NCI-H1436 treated with DMSO at 0.1 percent for 48 hours (cell line): ENCODE measurements around the gene SPIRE1.
"Not testable (repeated sequence)": the region's sequence is repeated elsewhere in the genome, so short reads cannot be mapped to it uniquely, and the experiment has no call there.

Source experiments
- DNase-seq: peaks from one replicate; lab custom pipeline; 2025; lab: John Stamatoyannopoulos, UW

SPIRE1 gene

GRCh38 chr18:12645751-12646203, 12.1 kb downstream of the SPIRE1 start:
- no peak for DNase-seq

GRCh38 chr18:12645254-12645653, 12.7 kb downstream of the SPIRE1 start:
- DNase-seq = no peak

GRCh38 chr18:12643756-12644155, 14.2 kb downstream of the SPIRE1 start:
- DNase-seq = not testable (repeated sequence)

- no peak for DNase-seq
These were observed 17.1 kb downstream of the SPIRE1 start for GRCh38 chr18:12640881-12641200.

GRCh38 chr18:12639990-12640880, 17.7 kb downstream of the SPIRE1 start:
- DNase-seq = no peak

GRCh38 chr18:12638644-12639124, 19.2 kb downstream of the SPIRE1 start:
- DNase-seq = no peak

GRCh38 chr18:12637901-12638643, 19.8 kb downstream of the SPIRE1 start:
- DNase-seq = no peak

- DNase-seq = no peak
These were observed 20.5 kb downstream of the SPIRE1 start for GRCh38 chr18:12637393-12637792.

GRCh38 chr18:12631831-12632477, 26.0 kb downstream of the SPIRE1 start:
- no peak for DNase-seq

GRCh38 chr18:12630136-12630535, 27.8 kb downstream of the SPIRE1 start:
- no peak for DNase-seq

- no peak for DNase-seq
These were observed 28.9 kb downstream of the SPIRE1 start for GRCh38 chr18:12628706-12629702.

GRCh38 chr18:12627199-12627598, 30.7 kb downstream of the SPIRE1 start:
- not testable (repeated sequence) for DNase-seq

GRCh38 chr18:12625241-12625640, 32.7 kb downstream of the SPIRE1 start:
- DNase-seq = no peak

- DNase-seq = no peak
These were observed 36.1 kb downstream of the SPIRE1 start for GRCh38 chr18:12621742-12622306.

- no peak for DNase-seq
These were observed 42.2 kb downstream of the SPIRE1 start for GRCh38 chr18:12615748-12616147.

GRCh38 chr18:12608301-12608700, 49.6 kb downstream of the SPIRE1 start:
- no peak for DNase-seq

GRCh38 chr18:12606592-12607315, 51.2 kb downstream of the SPIRE1 start:
- peak; percentile 35 for DNase-seq

- no peak for DNase-seq
These were observed 53.4 kb downstream of the SPIRE1 start for GRCh38 chr18:12604445-12605007.

- DNase-seq = no peak
These were observed 57.9 kb downstream of the SPIRE1 start for GRCh38 chr18:12599966-12600365.

- no peak for DNase-seq
These were observed 58.4 kb downstream of the SPIRE1 start for GRCh38 chr18:12599543-12599942.
